Measurements from ENCODE around the gene EEIG1. TPM values are rescaled to one million over a fixed set of nuclear protein-coding genes. Genes with fewer than 3 reads are reported as not detected.

EEIG1 gene
- polyA plus RNA-seq, 1 donor from 2014 or later, result 90.5 TPM

DNA sequence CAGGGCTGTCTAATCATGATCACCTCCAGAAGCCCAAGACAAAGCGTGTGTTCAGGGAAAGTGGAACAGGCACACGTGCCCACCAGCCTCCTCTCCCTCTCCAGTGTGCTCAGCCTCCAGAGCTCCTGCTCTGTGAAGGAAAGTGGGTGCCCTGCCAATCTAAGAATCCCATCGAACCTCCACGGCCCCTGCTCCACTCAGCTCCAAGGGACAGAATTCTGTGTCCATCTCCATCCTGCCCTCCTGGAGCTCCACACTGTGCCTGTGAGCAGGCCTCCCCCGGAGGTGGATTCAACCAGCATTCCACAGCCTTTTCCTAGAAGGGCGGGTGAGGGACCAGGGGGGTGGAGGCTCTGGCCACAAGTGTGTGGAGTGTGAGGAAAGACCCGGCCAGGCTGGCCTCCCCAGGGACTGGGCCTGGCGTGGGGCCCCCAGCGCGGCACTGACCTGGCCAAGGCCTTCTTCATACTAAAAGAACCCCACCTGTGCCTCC is 6.0 kb downstream of the EEIG1 start:
- peaks cover 7% of the 10 kb centered on the region for H3K36me3 Mint-ChIP-seq
- peaks cover 42 to 68% (median 63%) of the 10 kb centered on the region in 3 donors for H3K4me1 Mint-ChIP-seq
- peak overlapping the region; percentile 69 to 100 (median 93) for H3K4me3 Mint-ChIP-seq
- H3K9me3 Mint-ChIP-seq, result no peaks in the 10 kb centered on the region
- peak overlapping the region; percentile 46 to 99 (median 88) for H3K27ac Mint-ChIP-seq
- no peaks in the 10 kb centered on the region for H3K27me3 Mint-ChIP-seq

DNA sequence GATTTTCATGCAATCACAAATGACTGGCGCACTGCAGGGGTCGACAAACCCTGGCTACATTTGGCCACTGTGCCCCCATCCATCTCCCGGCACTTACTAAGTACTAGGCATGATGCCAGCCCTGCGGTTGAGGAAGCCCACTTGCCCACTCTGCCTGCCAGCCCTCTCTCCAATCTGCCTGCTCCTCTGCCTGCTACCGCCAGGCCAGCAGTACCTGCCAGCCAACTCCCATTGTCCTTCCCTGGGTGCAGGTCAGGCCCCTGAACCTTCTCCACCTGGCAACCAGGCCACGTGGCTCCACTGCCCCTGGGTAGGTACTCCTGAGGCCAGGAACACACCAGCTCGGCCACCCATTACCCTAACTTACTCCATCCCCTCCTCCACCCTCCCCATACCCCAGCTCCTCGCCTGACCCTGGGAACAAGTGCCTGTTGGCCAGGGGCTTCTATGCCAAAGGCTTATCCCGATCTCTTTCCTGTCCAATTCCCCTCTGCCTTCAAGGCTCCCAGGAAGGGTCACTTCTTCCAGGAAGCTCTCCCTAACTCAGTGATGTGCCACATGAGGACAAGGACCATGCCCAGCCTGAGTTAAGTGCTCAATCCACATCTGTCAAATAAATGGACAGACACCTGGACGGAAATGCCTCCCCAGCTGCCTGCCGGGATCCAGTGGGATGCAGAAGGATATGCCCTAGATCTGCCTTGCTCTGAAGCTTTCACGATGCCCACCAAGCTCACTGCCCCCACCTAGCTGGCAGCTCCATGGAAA is 6.6 kb downstream of the EEIG1 start:
- Mint-ChIP-seq H3K27me3 (no peaks in the 10 kb centered on the region), H3K9me3 (no peaks in the 10 kb centered on the region), H3K36me3 (peaks cover 7% of the 10 kb centered on the region), H3K4me3 (peak overlapping the region; percentile 68 to 96 (median 79)), H3K4me1 (peaks cover 46 to 75% (median 66%) of the 10 kb centered on the region in 3 donors), H3K27ac (peak overlapping the region; percentile 88 to 99 (median 96))

DNA sequence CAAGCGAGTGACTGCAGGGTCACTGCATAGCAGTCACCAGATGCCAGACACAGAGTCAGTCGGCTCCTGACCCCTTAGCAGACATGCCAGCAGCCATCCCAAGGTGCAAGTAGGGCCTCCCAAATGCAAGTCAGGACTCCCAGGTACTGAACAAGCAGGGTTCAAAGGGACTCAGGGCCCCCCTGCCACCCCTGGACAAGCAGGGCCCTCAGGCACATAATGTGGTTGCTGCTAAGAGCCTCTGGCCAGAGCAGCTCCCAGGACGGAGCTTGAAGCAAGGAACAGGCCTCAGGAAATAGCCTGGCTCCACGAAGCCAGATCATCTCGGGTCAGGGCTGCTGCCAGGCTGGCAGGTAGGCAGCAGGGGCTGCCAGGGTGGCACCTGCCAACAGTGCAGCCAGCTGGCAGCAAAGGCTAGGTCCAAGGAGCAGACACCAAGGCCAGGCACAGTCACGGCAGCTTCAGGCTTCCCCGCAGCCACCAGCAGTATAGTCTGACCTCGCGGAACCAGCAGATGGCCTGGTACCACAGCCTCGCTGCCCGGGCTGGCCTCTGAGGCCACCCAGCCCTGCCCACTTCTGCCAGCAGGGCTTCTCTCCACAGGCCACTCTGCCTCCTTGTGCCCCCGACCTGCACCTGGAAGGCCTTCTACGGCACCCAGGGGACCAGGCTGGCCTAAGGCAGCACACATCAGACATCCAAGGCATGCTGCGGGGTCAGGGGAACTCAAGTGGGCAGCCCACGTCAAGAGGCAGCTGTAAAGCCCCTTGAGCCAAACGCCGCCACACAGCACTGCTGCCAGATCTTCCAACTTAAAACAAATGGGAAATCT is 7.4 kb downstream of the EEIG1 start:
- Mint-ChIP-seq H3K36me3 (peaks cover 3% of the 10 kb centered on the region), H3K27me3 (no peaks in the 10 kb centered on the region), H3K4me3 (peak overlapping the region; percentile 68 to 96 (median 78)), H3K27ac (peak overlapping the region; percentile 88 to 99 (median 96)), H3K4me1 (peaks cover 54 to 83% (median 68%) of the 10 kb centered on the region in 3 donors), H3K9me3 (no peaks in the 10 kb centered on the region)

DNA sequence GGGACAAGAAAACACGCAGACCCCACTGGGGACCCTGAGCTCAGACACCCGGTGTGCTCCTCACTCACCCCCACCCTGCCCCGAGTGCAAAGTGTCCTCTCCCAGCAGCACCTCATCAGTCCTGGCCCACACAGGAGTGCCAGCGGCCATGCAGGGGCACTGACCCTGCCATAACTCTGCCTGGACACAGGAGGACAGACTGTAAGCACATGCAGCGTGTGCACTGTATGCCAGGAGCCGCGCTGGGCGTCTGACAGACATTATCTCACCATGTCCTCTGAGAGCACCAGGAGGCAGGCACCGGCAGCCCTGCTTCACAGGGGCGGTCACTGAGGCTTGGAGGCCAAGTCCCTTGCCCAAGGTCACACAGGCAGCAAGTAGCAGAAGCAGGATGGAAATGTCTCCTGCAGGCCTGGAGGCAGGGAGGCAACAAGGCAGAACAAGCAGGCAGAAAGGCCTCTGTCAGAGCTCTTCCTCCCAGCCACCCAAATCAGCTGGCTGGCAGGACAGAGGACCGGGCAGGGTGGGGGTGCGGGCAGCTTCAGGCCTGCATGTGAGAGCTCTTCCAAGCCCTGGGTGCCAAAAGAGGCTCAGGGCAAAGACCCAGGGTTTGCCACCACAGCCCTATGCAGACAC is 8.4 kb downstream of the EEIG1 start:
- no peaks in the 10 kb centered on the region for H3K27me3 Mint-ChIP-seq
- H3K4me1 Mint-ChIP-seq, result peaks cover 55 to 90% (median 72%) of the 10 kb centered on the region in 3 donors
- peak overlapping the region; percentile 75 to 96 (median 82) for H3K4me3 Mint-ChIP-seq
- H3K27ac Mint-ChIP-seq, result peak overlapping the region; percentile 96 to 100 (median 99)
- H3K36me3 Mint-ChIP-seq, result peaks cover 3% of the 10 kb centered on the region
- H3K9me3 Mint-ChIP-seq, result no peaks in the 10 kb centered on the region

DNA sequence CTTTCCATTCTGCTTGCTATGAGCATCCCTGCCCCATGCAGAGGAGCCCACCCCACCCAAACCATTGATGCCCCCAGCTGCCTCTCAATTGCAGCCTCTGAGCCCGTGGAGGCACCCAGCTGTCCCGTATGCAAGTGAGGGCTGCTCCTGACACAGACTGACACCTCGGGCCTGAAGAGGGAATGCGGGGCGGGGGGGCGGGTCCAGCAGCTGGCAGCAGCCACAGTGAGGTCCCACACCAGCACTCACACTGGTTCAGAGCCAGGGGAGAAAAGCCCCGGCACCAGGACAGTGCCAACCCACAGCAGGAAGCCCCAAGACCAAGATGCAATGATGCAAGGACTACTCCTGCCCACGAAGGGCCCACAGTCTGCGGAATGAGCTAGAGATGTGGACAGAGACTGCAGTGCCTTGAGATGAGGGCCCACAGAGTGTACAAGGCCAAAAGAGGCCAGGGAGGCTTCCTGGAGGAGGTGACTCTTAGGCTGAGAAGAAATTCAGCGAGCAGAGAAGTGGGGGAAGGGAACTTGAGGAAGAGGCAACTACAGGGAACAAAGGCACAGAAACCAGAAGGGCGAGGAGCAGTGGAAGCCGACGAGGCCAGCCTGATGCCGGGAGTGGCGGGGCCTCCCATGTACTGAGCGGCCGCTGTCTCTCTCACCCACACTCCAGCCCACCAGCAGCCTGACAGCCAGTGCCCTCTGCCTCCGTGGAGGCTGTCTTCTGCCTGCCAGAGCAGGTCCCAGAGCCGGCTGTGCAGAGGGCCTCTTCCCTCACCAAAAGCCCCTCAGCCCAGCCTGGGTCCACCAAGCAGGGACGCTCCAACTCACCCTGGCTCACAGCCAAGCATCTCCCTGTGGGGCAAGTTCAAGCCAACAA is 9.2 kb downstream of the EEIG1 start:
- H3K36me3 Mint-ChIP-seq, result peaks cover 5% of the 10 kb centered on the region

DNA sequence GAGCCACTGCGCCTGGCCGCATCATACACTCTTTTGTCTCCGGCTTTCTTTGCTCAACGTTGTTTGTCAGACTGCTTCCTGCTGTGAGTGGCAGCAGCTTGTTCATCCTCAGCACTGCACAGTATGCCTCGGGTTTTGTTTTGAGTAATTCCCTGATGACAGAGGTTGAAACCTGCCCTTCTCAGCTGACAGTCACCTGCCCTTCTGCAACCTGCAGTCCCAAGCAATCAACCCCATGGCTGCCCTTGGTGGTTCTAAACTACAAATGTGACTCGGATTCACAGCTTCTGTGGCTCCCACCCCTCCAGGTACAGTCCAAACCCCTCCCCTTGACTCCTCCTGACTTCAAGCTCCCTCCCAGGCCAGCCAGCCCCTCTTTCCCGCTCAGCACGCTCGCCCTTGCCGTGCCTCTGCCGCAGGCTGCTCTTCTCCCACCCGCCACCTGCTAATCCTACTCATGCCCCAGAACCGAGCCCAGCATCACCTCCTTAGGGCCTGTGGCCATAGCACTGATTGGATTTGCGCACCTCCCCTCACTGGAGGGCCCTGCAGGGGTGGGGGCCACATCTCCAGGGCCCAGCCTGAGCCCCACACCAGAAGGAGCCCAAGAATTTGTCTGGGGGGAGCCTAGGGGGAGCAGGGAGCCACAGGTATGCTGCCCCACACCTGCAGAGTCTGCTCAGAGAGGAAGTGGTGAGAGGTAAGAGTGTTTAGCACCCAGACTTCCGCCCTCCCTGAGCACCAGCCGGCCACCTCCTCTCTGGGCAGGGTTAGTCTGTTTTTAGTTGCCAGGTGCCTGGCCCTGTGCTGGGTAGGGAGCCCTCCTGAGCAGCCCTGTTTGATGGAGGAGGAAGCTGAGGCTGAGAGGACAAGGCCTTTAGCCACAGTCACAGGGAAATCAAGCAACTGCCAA is 10.1 kb downstream of the EEIG1 start:
- peak overlapping the region; percentile 98 to 100 (median 99) for H3K27ac Mint-ChIP-seq
- no peaks in the 10 kb centered on the region for H3K9me3 Mint-ChIP-seq
- H3K36me3 Mint-ChIP-seq, result peaks cover 5% of the 10 kb centered on the region
- H3K4me1 Mint-ChIP-seq, result peaks cover 52 to 87% (median 72%) of the 10 kb centered on the region in 3 donors
- H3K27me3 Mint-ChIP-seq, result peaks cover 1% of the 10 kb centered on the region
- H3K4me3 Mint-ChIP-seq, result peak overlapping the region; percentile 72 to 96 (median 91)

More for the DNA sequence above, 9.2 kb downstream of the EEIG1 start:
- H3K9me3 Mint-ChIP-seq, result no peaks in the 10 kb centered on the region
- no peaks in the 10 kb centered on the region for H3K27me3 Mint-ChIP-seq
- H3K27ac Mint-ChIP-seq, result peak overlapping the region; percentile 98 to 100 (median 99)
- H3K4me3 Mint-ChIP-seq, result peak overlapping the region; percentile 75 to 96 (median 91)
- H3K4me1 Mint-ChIP-seq, result peaks cover 56 to 92% (median 74%) of the 10 kb centered on the region in 3 donors

DNA sequence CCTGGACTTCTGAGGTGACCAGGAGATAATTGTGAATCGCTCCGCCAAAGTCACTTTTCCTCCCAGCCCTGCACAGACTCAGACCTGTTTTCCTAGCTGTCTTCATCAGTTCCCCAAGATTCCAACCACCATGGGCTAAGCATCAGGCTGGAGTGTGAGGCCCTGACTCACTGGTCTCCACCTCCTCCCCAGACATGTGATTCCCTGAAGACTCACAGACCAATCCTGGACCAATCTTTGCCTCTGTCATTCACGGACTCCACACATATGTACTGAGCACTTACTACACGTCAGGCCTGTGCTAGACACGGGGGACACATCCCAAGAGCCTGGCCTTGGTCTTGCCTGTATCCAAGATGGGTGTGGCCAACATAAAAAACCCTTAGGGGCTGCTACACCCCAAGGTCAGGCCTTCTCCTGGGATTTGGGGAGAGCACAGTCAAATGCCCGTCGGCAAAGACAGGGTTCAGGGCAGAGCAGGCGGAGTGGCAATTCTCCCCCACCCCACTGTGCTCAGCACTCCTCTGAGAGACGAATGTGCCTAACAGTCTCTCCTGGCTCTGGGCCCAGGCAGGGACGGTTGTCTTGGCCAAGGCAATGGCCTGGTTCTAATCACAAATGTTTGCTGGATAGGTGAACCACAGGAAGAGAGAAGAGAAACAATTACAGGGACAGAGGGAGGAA is 11.9 kb downstream of the EEIG1 start:
- Mint-ChIP-seq H3K36me3 (peaks cover 5% of the 10 kb centered on the region), H3K27me3 (peaks cover 1% of the 10 kb centered on the region), H3K27ac (peak overlapping the region; percentile 98 to 100 (median 99)), H3K4me3 (peak overlapping the region in 3 of 4 donors; percentile 78 to 96 (median 83)), H3K9me3 (no peaks in the 10 kb centered on the region), H3K4me1 (peaks cover 50 to 86% (median 70%) of the 10 kb centered on the region in 3 donors)

DNA sequence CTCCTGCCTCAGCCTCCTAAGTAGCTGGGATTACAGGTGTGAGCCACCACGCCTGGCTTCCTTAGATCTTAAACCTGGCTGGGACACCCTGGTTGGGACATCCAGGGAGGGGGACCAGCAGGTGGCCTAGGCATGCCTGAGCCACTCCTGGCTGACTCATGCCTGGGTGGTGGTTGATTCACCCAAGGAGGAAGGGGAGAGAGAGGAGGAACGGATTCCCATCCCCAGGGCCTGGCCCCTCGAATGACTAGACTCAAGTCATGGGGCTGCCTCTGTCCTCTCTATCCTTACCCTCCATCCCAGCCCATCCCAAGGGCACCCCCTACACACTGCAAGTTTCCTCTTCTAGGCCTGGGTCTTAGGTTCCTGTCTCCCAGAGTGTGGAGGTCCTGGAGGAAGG is 12.7 kb downstream of the EEIG1 start:
- Mint-ChIP-seq H3K9me3 (no peaks in the 10 kb centered on the region), H3K27ac (peak overlapping the region; percentile 98 to 100 (median 99)), H3K4me1 (peaks cover 54 to 85% (median 76%) of the 10 kb centered on the region in 3 donors), H3K27me3 (peaks cover 1% of the 10 kb centered on the region), H3K4me3 (peak overlapping the region in 3 of 4 donors; percentile 32 to 78 (median 67)), H3K36me3 (peaks cover 5% of the 10 kb centered on the region)

DNA sequence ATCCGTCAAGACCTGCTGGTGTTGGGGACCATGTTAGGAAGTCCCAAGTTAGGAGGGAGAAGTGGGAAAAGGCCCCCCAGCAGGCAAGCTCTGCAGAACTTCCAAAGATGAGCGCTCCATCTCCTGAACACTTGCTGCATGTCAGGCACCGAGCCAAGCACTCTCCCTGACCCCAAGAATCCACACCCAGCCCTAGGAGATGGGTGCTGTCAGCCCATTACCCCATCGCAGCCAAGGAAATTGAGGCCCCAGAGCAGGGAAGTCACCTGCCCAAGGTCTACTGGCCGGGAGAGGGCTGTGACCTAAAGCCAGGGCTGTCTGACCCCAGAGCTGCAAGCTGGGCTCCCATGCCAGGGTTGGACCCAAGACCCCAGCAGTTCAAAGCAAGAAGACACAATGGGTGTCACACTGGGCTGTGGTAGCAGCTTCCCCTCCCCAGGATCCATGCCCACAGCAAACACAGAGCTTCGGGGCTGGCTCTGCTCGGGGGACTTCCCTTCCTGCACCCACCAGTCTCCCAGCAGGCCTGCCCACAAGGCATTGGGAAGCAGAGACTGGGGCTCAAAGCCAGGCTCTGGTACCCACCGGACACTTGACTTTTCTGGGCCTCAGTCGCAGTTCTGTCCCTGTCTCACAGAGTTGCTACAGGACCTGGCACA is 13.5 kb downstream of the EEIG1 start:
- peak overlapping the region in 2 of 3 donors; percentile 99 to 100 for H3K27ac Mint-ChIP-seq
- H3K4me1 Mint-ChIP-seq, result peaks cover 59 to 85% (median 80%) of the 10 kb centered on the region in 3 donors
- peak overlapping the region in 3 of 4 donors; percentile 16 to 78 (median 27) for H3K4me3 Mint-ChIP-seq
- H3K27me3 Mint-ChIP-seq, result peaks cover 1% of the 10 kb centered on the region
- H3K36me3 Mint-ChIP-seq, result peaks cover 5% of the 10 kb centered on the region
- H3K9me3 Mint-ChIP-seq, result no peaks in the 10 kb centered on the region

DNA sequence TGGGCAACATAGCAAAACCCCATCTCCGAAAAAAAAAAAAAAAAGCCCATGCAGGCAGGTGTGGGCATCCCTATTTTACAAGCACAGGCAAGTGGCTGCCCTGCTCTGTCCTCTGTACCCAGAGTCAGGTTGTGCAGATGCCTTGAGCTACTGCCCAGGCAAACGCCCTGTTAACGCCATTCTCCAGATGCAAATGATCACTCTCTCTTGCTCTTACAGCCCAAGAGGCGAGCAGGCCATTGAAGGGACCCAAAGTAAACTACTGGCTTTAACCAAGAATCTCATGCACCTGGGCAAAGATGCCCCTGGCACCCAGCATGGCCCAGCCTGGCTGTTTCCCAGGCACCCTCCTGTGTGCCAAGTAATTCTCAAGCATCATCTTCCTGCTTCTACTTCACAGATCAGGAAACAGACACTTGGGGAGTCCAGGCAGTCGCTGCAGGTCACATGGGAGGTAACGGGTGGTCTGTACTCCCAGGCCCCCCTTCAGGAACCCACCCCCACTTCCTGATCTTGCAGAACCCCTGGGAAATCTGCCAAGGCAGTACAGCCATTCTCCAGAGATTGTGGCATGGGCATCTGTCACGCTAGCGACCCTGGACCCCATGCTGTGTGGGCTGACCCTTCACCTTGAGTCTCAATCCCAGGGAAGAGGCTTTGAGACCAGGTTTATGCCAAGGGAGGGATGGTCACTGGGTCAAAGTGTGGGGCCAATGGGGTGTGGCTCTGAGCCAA is 14.2 kb downstream of the EEIG1 start:
- H3K4me1 Mint-ChIP-seq, result peaks cover 60 to 81% (median 79%) of the 10 kb centered on the region in 3 donors
- H3K27me3 Mint-ChIP-seq, result peaks cover 1% of the 10 kb centered on the region
- H3K27ac Mint-ChIP-seq, result peak overlapping the region; percentile 85 to 100 (median 99)
- peak overlapping the region in 3 of 4 donors; percentile 36 to 92 (median 75) for H3K4me3 Mint-ChIP-seq
- peaks cover 3% of the 10 kb centered on the region for H3K36me3 Mint-ChIP-seq
- H3K9me3 Mint-ChIP-seq, result no peaks in the 10 kb centered on the region

DNA sequence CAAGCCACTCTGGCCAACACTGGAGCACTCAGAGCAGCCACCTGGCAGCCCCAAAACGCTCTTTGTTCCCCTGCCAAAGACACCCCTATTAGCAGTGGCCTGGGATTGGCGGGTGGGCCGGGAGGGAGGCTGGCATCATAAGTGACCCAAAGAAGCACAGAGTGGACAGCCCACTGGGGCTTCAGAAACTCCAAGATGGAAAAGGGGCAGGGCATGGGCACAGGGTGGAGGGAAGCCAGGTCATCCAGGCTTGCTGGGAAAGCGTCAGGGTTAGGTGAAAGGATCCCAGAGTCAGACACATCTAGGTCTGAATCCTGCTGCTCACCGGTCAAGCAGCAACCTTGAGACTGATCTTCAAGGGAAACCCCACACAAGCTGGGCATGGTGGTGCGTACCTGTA is 14.8 kb downstream of the EEIG1 start:
- peak overlapping the region; percentile 59 to 99 (median 86) for H3K27ac Mint-ChIP-seq
- no peaks in the 10 kb centered on the region for H3K9me3 Mint-ChIP-seq
- H3K4me1 Mint-ChIP-seq, result peaks cover 58 to 82% (median 78%) of the 10 kb centered on the region in 3 donors
- peaks cover 1% of the 10 kb centered on the region for H3K27me3 Mint-ChIP-seq
- peaks cover 3% of the 10 kb centered on the region for H3K36me3 Mint-ChIP-seq
- peak overlapping the region in 3 of 4 donors; percentile 38 to 92 (median 73) for H3K4me3 Mint-ChIP-seq

Measured in IgD-negative memory B cell (primary cell).